Measurements from ENCODE around the gene EEF1AKMT4. TPM values are rescaled to one million over a fixed set of nuclear protein-coding genes. Genes with fewer than 3 reads are reported as not detected.

EEF1AKMT4 gene
- total and polyA plus RNA-seq, 5 donors: 1.1 to 1.8 (median 1.4) TPM

DNA sequence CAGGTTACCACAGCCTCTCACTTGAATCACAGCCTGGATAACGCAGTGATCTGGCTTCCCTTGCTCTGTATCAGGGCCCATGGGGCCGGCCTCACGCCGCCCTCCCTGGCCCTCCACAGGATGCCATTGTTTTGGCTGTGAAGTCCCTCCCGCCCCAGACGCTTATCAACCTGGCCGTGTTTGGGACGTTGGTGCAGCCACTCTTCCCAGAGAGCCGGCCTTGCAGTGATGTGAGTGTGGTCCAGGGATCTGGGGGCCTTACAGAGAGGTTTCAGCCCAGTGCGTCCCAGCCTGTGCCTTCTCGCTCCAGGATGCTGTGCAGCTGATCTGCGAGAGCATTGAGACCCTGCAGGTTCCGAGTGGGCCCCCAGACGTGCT is 13.4 kb upstream of the EEF1AKMT4 start:
- intact Hi-C loops (cut with DNase I): loop anchor here in 1 of 4 donors (10.0 kb wide), 1 partner anchor 91 kb away; no protein-coding TSS in a partner anchor
- Histone ChIP-seq H3K27me3 (ENCODE audit: control insufficient read depth, insufficient read depth) (no peaks in the 10 kb centered on the region), H3K9me3 (ENCODE audit: control insufficient read depth, low read length) (no peaks in the 10 kb centered on the region), H3K4me1 (ENCODE audit: control insufficient read depth, insufficient read depth, low read length) (no peaks in the 10 kb centered on the region), H3K27ac (ENCODE audit: low read length) (no peak overlapping the region), H3K4me3 (ENCODE audit: low read length) (no peak overlapping the region)
- no peak for ATAC-seq
- 44% methylated on average over 14 of the region's 14 CpGs for WGBS
- no peak for DNase-seq

DNA sequence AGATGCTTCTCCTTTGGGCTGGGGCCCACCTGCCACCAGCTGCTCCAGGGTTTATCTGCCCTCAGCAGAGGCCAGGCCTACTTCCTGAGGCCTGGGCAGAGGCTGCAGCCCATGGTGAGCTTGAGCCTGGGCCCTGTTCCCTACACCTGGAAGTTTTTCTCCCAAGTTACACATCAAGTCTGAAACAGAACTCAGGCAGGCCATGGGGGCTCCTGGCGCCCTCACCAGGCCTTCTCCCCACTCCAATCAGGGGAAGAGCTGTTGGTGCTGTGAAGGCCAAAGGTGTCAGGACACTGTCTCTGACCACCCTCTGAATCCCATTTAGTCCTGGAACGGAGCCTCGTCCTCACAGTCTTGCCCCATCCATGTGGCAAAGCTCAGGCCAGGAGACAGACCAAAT is 12.8 kb upstream of the EEF1AKMT4 start:
- Histone ChIP-seq H3K4me1 (ENCODE audit: control insufficient read depth, insufficient read depth, low read length) (no peaks in the 10 kb centered on the region), H3K9me3 (ENCODE audit: control insufficient read depth, low read length) (no peaks in the 10 kb centered on the region), H3K27me3 (ENCODE audit: control insufficient read depth, insufficient read depth) (no peaks in the 10 kb centered on the region), H3K4me3 (ENCODE audit: low read length) (no peak overlapping the region), H3K27ac (ENCODE audit: low read length) (no peak overlapping the region)
- DNase-seq: no peak
- 75% methylated on average over 3 of the region's 3 CpGs for WGBS
- no peak for ATAC-seq
- intact Hi-C loops (cut with DNase I): loop anchor here in 1 of 4 donors (10.0 kb wide), 1 partner anchor 92 kb away; no protein-coding TSS in a partner anchor

DNA sequence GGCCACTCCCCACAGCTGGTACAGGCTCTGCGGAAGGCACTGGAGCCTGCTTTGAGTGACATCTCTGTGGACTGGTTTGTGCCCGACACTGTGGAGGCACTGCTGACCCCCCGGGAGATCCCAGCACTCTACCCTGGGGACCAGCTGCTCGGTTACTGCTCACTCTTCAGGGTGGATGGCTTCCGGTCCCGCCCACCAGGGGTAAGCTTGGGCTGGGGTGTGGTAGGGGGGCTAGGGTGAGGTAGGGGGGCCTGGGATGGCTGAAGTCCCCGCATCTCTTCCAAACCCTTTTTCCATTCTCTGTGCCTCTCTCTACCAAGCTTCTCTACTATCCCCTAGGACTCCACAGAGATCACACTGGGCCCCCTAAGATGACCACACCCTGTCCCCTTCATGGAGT is 12.3 kb upstream of the EEF1AKMT4 start:
- no peak for ATAC-seq
- intact Hi-C loops (cut with DNase I): loop anchor here in 1 of 4 donors (10.0 kb wide), 1 partner anchor 92 kb away; no protein-coding TSS in a partner anchor
- 73% methylated on average over 7 of the region's 7 CpGs for WGBS

DNA sequence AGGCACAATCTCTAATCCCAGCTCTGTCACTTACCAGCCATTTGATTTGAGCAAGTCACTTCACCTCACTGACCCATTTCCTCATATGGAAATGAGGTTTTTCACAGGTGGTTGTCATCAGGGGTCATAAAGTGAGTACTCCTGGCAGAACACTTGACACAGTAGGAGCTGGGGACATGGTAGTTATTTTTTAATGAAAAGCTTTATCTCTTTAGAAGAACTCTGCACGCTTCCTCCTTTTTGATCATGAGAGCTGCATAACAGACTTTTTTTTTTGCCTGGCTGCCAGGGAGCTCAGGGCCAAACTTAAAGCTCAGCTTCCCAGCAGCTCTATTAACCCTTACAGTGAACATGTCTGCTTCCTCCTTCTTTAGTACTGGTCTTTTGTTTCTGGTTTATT is 11.7 kb upstream of the EEF1AKMT4 start:
- no peaks in the 10 kb centered on the region for H3K4me1 ChIP-seq (ENCODE audit: control insufficient read depth, insufficient read depth, low read length)
- H3K9me3 ChIP-seq (ENCODE audit: control insufficient read depth, low read length): no peaks in the 10 kb centered on the region
- no peaks in the 10 kb centered on the region for H3K27me3 ChIP-seq (ENCODE audit: control insufficient read depth, insufficient read depth)
- intact Hi-C loops (cut with DNase I): loop anchor here in 1 of 4 donors (10.0 kb wide), 1 partner anchor 93 kb away; no protein-coding TSS in a partner anchor
- DNase-seq (no peak), ATAC-seq (no peak)
- WGBS: 19% methylated on average over 1 of the region's 1 CpG
- no peak overlapping the region for H3K27ac ChIP-seq (ENCODE audit: low read length)
- no peak overlapping the region for H3K4me3 ChIP-seq (ENCODE audit: low read length)

More for the DNA sequence above, 12.3 kb upstream of the EEF1AKMT4 start:
- DNase-seq: no peak
- no peak overlapping the region for H3K27ac ChIP-seq (ENCODE audit: low read length)
- H3K27me3 ChIP-seq (ENCODE audit: control insufficient read depth, insufficient read depth): no peaks in the 10 kb centered on the region
- H3K4me3 ChIP-seq (ENCODE audit: low read length): no peak overlapping the region
- no peaks in the 10 kb centered on the region for H3K4me1 ChIP-seq (ENCODE audit: control insufficient read depth, insufficient read depth, low read length)
- no peaks in the 10 kb centered on the region for H3K9me3 ChIP-seq (ENCODE audit: control insufficient read depth, low read length)

DNA sequence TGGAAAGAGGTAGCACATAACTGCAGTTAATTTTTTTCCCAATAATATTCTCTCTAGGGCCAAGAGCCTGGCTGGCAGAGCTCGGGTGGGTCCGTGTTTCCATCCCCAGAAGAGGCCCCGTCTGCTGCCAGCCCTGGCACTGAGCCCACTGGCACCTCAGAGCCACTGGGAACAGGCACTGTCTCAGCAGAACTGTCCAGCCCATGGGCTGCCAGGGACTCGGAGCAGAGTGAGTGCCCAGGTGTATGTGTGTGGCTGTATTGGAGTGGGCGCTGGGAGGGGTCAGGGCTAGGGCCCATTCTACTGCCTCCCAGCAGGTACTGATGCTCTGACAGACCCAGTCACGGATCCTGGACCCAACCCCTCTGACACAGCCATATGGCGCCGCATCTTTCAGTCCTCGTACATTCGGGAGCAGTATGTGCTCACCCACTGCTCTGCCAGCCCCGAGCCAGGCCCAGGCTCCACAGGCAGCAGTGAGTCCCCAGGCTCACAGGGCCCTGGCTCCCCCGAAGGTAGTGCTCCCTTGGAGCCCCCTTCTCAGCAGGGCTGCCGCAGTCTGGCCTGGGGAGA is 11.1 kb upstream of the EEF1AKMT4 start:
- no peaks in the 10 kb centered on the region for H3K4me1 ChIP-seq (ENCODE audit: control insufficient read depth, insufficient read depth, low read length)
- no peak for DNase-seq
- no peaks in the 10 kb centered on the region for H3K9me3 ChIP-seq (ENCODE audit: control insufficient read depth, low read length)
- H3K4me3 ChIP-seq (ENCODE audit: low read length): no peak overlapping the region
- ATAC-seq: no peak
- intact Hi-C loops (cut with DNase I): loop anchor here in 1 of 4 donors (10.0 kb wide), 1 partner anchor 94 kb away; no protein-coding TSS in a partner anchor
- no peaks in the 10 kb centered on the region for H3K27me3 ChIP-seq (ENCODE audit: control insufficient read depth, insufficient read depth)
- no peak overlapping the region for H3K27ac ChIP-seq (ENCODE audit: low read length)
- WGBS: 72% methylated on average over 13 of the region's 13 CpGs

DNA sequence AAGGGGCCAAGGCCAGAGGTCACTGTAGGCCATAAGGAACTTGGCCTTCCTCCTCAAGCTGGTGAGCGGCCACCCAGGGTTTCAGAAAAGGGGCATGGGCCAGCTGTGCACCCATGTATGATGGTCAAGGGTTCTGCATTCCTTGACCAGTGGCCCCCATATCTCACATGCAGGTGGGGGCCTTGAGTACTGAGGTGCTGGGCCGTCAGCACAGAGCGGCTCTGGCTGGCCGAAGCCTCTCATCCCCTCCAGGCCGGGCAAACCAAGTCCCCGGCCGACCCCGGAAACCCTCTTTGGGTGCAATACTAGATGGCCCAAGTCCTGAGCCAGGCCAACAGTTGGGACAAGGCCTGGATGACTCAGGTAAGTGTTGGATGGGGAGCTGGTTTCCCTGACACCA is 10.3 kb upstream of the EEF1AKMT4 start:
- ATAC-seq (no peak), DNase-seq (no peak)
- Histone ChIP-seq H3K27ac (ENCODE audit: low read length) (no peak overlapping the region), H3K27me3 (ENCODE audit: control insufficient read depth, insufficient read depth) (no peaks in the 10 kb centered on the region), H3K4me3 (ENCODE audit: low read length) (no peak overlapping the region), H3K9me3 (ENCODE audit: control insufficient read depth, low read length) (no peaks in the 10 kb centered on the region), H3K4me1 (ENCODE audit: control insufficient read depth, insufficient read depth, low read length) (no peaks in the 10 kb centered on the region)
- intact Hi-C loops (cut with DNase I): loop anchor here in 1 of 4 donors (10.0 kb wide), 1 partner anchor 94 kb away; no protein-coding TSS in a partner anchor
- WGBS: 91% methylated on average over 8 of the region's 8 CpGs

DNA sequence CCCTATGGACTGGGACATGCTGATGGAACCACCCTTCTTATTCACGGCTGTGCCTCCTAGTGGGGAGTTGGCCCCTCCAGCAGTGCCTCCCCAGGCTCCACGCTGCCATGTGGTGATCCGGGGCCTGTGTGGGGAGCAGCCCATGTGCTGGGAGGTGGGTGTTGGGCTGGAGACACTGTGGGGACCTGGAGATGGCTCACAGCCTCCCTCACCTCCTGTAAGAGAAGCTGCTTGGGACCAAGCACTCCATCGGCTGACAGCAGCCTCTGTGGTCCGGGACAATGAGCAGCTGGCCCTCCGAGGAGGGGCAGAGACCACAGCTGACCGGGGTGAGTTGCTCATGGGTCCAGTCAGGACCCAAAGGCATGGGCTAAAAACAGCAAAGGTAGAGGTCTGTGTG is 9.8 kb upstream of the EEF1AKMT4 start:
- DNase-seq (no peak), ATAC-seq (no peak)
- H3K4me1 ChIP-seq (ENCODE audit: control insufficient read depth, insufficient read depth, low read length): no peaks in the 10 kb centered on the region
- intact Hi-C loops (cut with DNase I): loop anchor here in 2 of 4 donors (10.0 kb wide), 2 partner anchors 95 to 345 kb away; no protein-coding TSS in a partner anchor
- H3K27ac ChIP-seq (ENCODE audit: low read length): no peak overlapping the region
- no peak overlapping the region for H3K4me3 ChIP-seq (ENCODE audit: low read length)
- WGBS: 78% methylated on average over 7 of the region's 7 CpGs
- no peaks in the 10 kb centered on the region for H3K9me3 ChIP-seq (ENCODE audit: control insufficient read depth, low read length)
- H3K27me3 ChIP-seq (ENCODE audit: control insufficient read depth, insufficient read depth): no peaks in the 10 kb centered on the region

DNA sequence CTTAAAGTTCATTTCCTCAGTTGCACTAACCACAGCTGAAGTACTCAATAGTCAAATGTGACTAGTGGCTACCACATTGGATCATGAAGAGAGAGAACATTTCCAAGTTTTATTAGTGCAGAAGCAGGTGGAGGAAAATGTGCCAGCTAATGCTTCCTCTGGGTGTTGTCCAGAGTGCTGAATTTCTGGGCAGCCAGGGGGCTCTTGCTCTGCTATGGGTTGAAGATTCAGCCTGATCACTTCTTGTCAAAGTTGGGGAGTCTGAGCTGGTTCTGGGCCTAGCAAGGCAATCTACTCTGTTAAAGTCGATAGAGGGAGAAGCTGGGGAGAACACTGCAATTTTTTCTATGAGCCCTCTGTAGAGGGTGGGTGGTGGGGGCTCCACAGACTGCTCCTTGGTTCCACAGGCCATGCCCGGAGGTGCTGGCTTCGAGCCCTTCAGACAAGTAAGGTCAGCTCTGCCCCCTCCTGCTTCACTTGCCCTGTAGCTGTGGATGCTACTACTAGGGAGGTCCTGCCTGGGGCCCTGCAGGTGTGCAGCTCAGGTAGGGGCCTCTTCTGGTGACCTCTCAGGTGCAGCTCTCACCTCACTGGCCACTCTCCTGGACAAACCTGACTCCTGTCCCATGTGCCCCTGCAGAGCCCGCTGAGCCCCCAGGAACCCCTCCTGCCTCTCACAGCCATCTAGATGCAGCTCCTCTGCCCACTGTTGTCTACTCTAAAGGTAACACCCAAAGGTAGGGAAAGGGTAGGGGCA is 8.9 kb upstream of the EEF1AKMT4 start:
- WGBS: 78% methylated on average over 4 of the region's 4 CpGs
- ATAC-seq (no peak), DNase-seq (no peak)
- no peaks in the 10 kb centered on the region for H3K27me3 ChIP-seq (ENCODE audit: control insufficient read depth, insufficient read depth)
- no peak overlapping the region for H3K4me3 ChIP-seq (ENCODE audit: low read length)
- no peak overlapping the region for H3K27ac ChIP-seq (ENCODE audit: low read length)
- no peaks in the 10 kb centered on the region for H3K4me1 ChIP-seq (ENCODE audit: control insufficient read depth, insufficient read depth, low read length)
- H3K9me3 ChIP-seq (ENCODE audit: control insufficient read depth, low read length): no peaks in the 10 kb centered on the region
- intact Hi-C loops (cut with DNase I): loop anchor here in 2 of 4 donors (10.0 kb wide), 2 partner anchors 96 to 346 kb away; no protein-coding TSS in a partner anchor

DNA sequence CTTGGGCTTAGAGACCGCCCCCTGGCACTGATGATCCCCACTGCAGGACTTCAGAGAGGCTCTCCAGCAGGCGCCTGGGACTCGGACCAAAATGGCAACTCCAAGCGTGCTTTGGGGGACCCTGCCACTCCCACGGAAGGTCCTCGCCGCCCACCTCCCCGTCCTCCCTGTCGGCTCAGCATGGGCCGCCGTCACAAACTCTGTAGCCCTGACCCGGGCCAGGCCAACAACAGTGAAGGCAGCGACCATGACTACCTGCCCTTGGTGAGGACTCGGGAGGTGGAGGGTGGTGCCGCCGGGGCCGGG is 8.4 kb upstream of the EEF1AKMT4 start:
- 38% methylated on average over 17 of the region's 17 CpGs for WGBS
- Histone ChIP-seq H3K9me3 (ENCODE audit: control insufficient read depth, low read length) (no peaks in the 10 kb centered on the region), H3K27ac (ENCODE audit: low read length) (no peak overlapping the region), H3K4me3 (ENCODE audit: low read length) (no peak overlapping the region), H3K27me3 (ENCODE audit: control insufficient read depth, insufficient read depth) (no peaks in the 10 kb centered on the region), H3K4me1 (ENCODE audit: control insufficient read depth, insufficient read depth, low read length) (no peaks in the 10 kb centered on the region)
- ATAC-seq: peak in 1 of 2 donors; percentile 7
- no peak for DNase-seq
- intact Hi-C loops (cut with DNase I): loop anchor here in 2 of 4 donors (10.0 kb wide), 2 partner anchors 96 to 346 kb away; no protein-coding TSS in a partner anchor

DNA sequence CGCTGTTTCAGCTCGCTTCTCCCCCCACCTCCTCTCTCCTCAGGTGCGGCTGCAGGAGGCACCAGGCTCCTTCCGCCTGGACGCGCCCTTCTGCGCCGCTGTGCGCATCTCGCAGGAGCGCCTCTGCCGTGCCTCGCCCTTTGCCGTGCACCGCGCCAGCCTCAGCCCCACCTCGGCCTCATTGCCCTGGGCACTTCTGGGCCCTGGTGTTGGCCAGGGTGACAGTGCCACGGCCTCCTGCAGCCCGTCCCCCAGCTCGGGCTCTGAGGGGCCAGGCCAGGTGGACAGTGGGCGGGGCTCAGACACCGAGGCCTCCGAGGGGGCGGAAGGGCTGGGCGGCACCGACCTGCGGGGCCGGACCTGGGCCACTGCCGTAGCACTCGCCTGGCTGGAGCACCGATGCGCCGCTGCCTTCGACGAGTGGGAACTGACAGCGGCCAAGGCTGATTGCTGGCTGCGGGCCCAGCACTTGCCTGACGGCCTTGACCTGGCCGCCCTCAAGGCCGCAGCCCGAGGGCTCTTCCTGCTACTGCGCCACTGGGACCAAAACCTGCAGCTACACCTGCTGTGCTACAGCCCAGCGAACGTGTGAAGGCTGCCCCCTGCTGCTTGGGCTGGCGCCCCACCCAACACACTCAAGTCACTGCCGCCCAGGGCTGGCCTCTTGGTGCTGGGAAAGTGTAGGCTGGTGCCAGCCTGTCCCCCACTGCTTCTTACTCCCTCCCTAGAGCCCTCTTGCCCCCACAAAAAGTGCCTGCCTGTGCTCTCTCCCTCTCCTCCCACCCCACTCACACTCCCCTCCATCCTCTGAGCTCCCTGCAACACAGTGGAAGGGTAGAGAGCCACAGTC is 7.8 kb upstream of the EEF1AKMT4 start:
- Histone ChIP-seq H3K4me3 (ENCODE audit: low read length) (no peak overlapping the region), H3K9me3 (ENCODE audit: control insufficient read depth, low read length) (no peaks in the 10 kb centered on the region), H3K27ac (ENCODE audit: low read length) (no peak overlapping the region), H3K27me3 (ENCODE audit: control insufficient read depth, insufficient read depth) (no peaks in the 10 kb centered on the region), H3K4me1 (ENCODE audit: control insufficient read depth, insufficient read depth, low read length) (no peaks in the 10 kb centered on the region)
- ATAC-seq (peak; percentile 59 to 62), DNase-seq (peak in 2 of 3 donors; percentile 74 to 76)
- intact Hi-C loops (cut with DNase I): loop anchor here in 2 of 4 donors (10.0 kb wide), 2 partner anchors 97 to 347 kb away; no protein-coding TSS in a partner anchor
- 21% methylated on average over 46 of the region's 46 CpGs for WGBS

Data from right cardiac atrium (tissue), 5 donors.